HepG2 (cell line): ENCODE data around the gene RYR2. TPM values are rescaled to one million over a fixed set of nuclear protein-coding genes. Genes with fewer than 3 reads are reported as not detected.

Experiments used
- ATAC-seq: fragments of 200-7000 bp; cut with Tn5 transposase; 3 replicates; pipeline ENCODE4 v1.9.1; 2020; ENCODE audit warnings: mild to moderate bottlenecking, moderate library complexity
- BruUV-seq: library from RNA; stranded (reverse); fragments of 400-500 nt; replicated peaks from 2 replicates; lab custom pipeline; 2021; lab: Mats Ljungman, UMichigan
- CTCF ChIA-PET: fragments of 300-600 bp; formaldehyde crosslinking; extraction: SDS; loops from one replicate; lab custom pipeline; 2021; ENCODE audit warnings: low total read pairs, inconsistent platforms, low intra/inter-chr PET ratio; lab: Yijun Ruan, JAX
- POLR2A ChIA-PET: fragments of 350-600 bp; sonication (Branson Sonifier 250); formaldehyde crosslinking; loops from one replicate; lab custom pipeline; 2020; ENCODE audit warnings: antibody characterized with exemption, inconsistent platforms; lab: Yijun Ruan, JAX
- DNase-seq: peaks from one replicate; pipeline ENCODE4 v3.0.0-alpha.2; 2015; ENCODE audit warnings: low spot score
- FAIRE-seq: peaks from 3 replicates; lab custom pipeline; 2011; peaks lifted over from hg19 to GRCh38; lab: Jason Lieb, UNC
- H2AFZ ChIP-seq: one replicate; pipeline ENCODE4 v1.6.1; 2011; ENCODE audit warnings: low read length, inconsistent platforms
- H3K27ac ChIP-seq: fragments of 300-600 bp; 3 replicates; pipeline ENCODE4 v1.8.0; 2011; ENCODE audit warnings: mixed run types, mild to moderate bottlenecking, mixed read lengths, low read length, inconsistent platforms; ENCODE audit not compliant: insufficient read depth; ENCODE audit errors: extremely low read length
- H3K27me3 ChIP-seq, 2 experiments: fragments of 200-600 bp in 1 of 2; 2 replicates in 1 of 2; 3 replicates in 1 of 2; pipeline versions ENCODE4 v1.6.0 to v1.8.0; 2011; ENCODE audit warnings: low read length in 2 of 2, mild to moderate bottlenecking in 2 of 2, moderate library complexity in 2 of 2, inconsistent platforms in 1 of 2; ENCODE audit not compliant: insufficient read depth in 2 of 2, control insufficient read depth in 1 of 2
- H3K36me3 ChIP-seq, 2 experiments: fragments of 200-600 bp in 1 of 2; replicated peaks in 1 of 2; 2 replicates in 1 of 2; 3 replicates in 1 of 2; pipeline versions ENCODE4 v1.5.1 to v1.8.0; 2011; ENCODE audit warnings: low read length in 2 of 2, inconsistent platforms in 1 of 2; ENCODE audit not compliant: insufficient read depth in 2 of 2, control insufficient read depth in 1 of 2
- H3K4me1 ChIP-seq: 2 replicates; pipeline ENCODE4 v1.5.1; 2012; ENCODE audit warnings: low read length, inconsistent platforms; ENCODE audit not compliant: insufficient read depth
- H3K4me2 ChIP-seq: 2 replicates; pipeline ENCODE4 v1.6.0; 2011; ENCODE audit warnings: low read depth, low read length, inconsistent platforms
- H3K4me3 ChIP-seq, 3 experiments: fragments of 200-600 bp in 1 of 3; sonication (generic), shearing (Covaris generic) in 1 of 3; replicated peaks in 1 of 3; 2 replicates each; pipeline ENCODE4 v1.5.1; 2011 to 2016; ENCODE audit warnings: low read length in 3 of 3, inconsistent platforms in 2 of 3, low read depth in 2 of 3, mild to moderate bottlenecking in 2 of 3, control low read depth in 1 of 3, mixed read lengths in 1 of 3; ENCODE audit not compliant: insufficient read depth in 1 of 3
- H3K79me2 ChIP-seq: one replicate; pipeline ENCODE4 v1.6.1; 2011; ENCODE audit warnings: low read length, inconsistent platforms; ENCODE audit not compliant: insufficient read depth
- H3K9ac ChIP-seq: 2 replicates; pipeline ENCODE4 v1.6.0; 2011; ENCODE audit warnings: mild to moderate bottlenecking, low read depth, low read length, inconsistent platforms; ENCODE audit not compliant: insufficient read depth
- H3K9me3 ChIP-seq: 2 replicates; pipeline ENCODE4 v1.5.1; 2012; ENCODE audit warnings: mild to moderate bottlenecking, low read length
- H4K20me1 ChIP-seq: 2 replicates; pipeline ENCODE4 v1.6.0; 2011; ENCODE audit warnings: inconsistent platforms, mild to moderate bottlenecking, low read length, moderate library complexity; ENCODE audit not compliant: insufficient read depth
- ATRX ChIP-seq: sonication (generic); formaldehyde crosslinking; IDR thresholded peaks from 2 replicates; pipeline ENCODE4 v1.4.0; 2020; ENCODE audit warnings: missing genetic modification reagents, borderline replicate concordance
- CBX5 ChIP-seq: sonication (generic); formaldehyde crosslinking; IDR thresholded peaks from 2 replicates; pipeline ENCODE4 v1.4.0; 2020; ENCODE audit warnings: missing genetic modification reagents, borderline replicate concordance
- HDAC1 ChIP-seq: sonication (generic); formaldehyde crosslinking; IDR thresholded peaks from 2 replicates; pipeline ENCODE4 v1.5.1; 2020; ENCODE audit warnings: mild to moderate bottlenecking, missing genetic modification reagents
- NAIF1 ChIP-seq: sonication (generic); formaldehyde crosslinking; IDR thresholded peaks from 2 replicates; pipeline ENCODE4 v1.5.0; 2020; ENCODE audit warnings: mild to moderate bottlenecking, missing genetic modification reagents, borderline replicate concordance
- RBM39 ChIP-seq: fragments of 200-400 bp; formaldehyde crosslinking; IDR thresholded peaks from one replicate; pipeline ENCODE4 v1.6.1; 2018; ENCODE audit warnings: antibody characterized with exemption, mild to moderate bottlenecking, low read depth, low read length; ENCODE audit not compliant: poor library complexity, severe bottlenecking
- RFXAP ChIP-seq: sonication (generic); formaldehyde crosslinking; IDR thresholded peaks from 2 replicates; pipeline ENCODE4 v1.4.0; 2020; ENCODE audit warnings: missing genetic modification reagents, borderline replicate concordance
- ZFP41 ChIP-seq: sonication (generic); formaldehyde crosslinking; IDR thresholded peaks from 2 replicates; pipeline ENCODE4 v1.4.0; 2020; ENCODE audit warnings: mild to moderate bottlenecking, missing genetic modification reagents, borderline replicate concordance
- ZFP62 ChIP-seq: sonication (generic); formaldehyde crosslinking; IDR thresholded peaks from 2 replicates; pipeline ENCODE4 v1.4.0; 2020; ENCODE audit warnings: missing genetic modification reagents
- ZNF317 ChIP-seq: sonication (generic); formaldehyde crosslinking; IDR thresholded peaks from 2 replicates; pipeline ENCODE4 v1.5.0; 2020; ENCODE audit warnings: mild to moderate bottlenecking, missing genetic modification reagents
- ZNF333 ChIP-seq: sonication (generic); formaldehyde crosslinking; IDR thresholded peaks from 2 replicates; pipeline ENCODE4 v1.4.0; 2020; ENCODE audit warnings: mild to moderate bottlenecking, missing genetic modification reagents, borderline replicate concordance
- ZNF549 ChIP-seq: sonication (generic); formaldehyde crosslinking; IDR thresholded peaks from 2 replicates; pipeline ENCODE4 v1.5.0; 2020; ENCODE audit warnings: missing genetic modification reagents
- WGBS: methylation state at CpG from one replicate; pipeline ENCODE4 v1.1.6; 2017; ENCODE audit warnings: low lambda C conversion rate; 5-methylcytosine and 5-hydroxymethylcytosine counted together
- in situ Hi-C: cut with HindIII; loops from 2 replicates; pipeline ENCODE4 v1.10.0; 2017; ENCODE audit warnings: low pct_unique_long_range_greater_than_20kb; ENCODE audit not compliant: extremely low pct_ligation_motif_present
- intact Hi-C: fragments of 100-400 bp; cut with micrococcal nuclease; formaldehyde crosslinking; loops from one replicate; pipeline ENCODE4 v1.10.0; 2022; ENCODE audit not compliant: unreplicated experiment
- polyA plus RNA-seq, 8 experiments: library from polyadenylated mRNA; depleted of rRNA in 3 of 8; stranded (reverse) in 7 of 8; unstranded in 1 of 8; fragments of >200 nt; fragmentation: Illumina TruSeq in 4 of 8; extraction: Trizol in 4 of 8; gene quantifications; 2 replicates each; pipeline versions ENCODE4 v1.2.1 to v1.2.3, GENCODE V29; 2011 to 2016; ENCODE audit warnings: low read depth in 4 of 8, missing spikeins in 1 of 8, mixed read lengths in 1 of 8; ENCODE audit not compliant: insufficient read depth in 1 of 8
- total RNA-seq, 5 experiments: library from RNA; depleted of rRNA; stranded (reverse); fragments of >200 nt; fragmentation: Illumina TruSeq; extraction: Trizol; gene quantifications; 2 replicates each; pipeline ENCODE4 v1.2.3, GENCODE V29; 2016; ENCODE audit warnings: low read depth in 1 of 5
- TF ChIP-seq, protein P1 (sequence below): sonication (generic); formaldehyde crosslinking; IDR thresholded peaks from 2 replicates; pipeline ENCODE4 v1.4.0; 2020; ENCODE audit warnings: mild to moderate bottlenecking, low read depth, missing genetic modification reagents
- TF ChIP-seq, protein P2 (sequence below): IDR thresholded peaks from 2 replicates; pipeline ENCODE4 v1.6.1; 2012; ENCODE audit warnings: inconsistent platforms
- TF ChIP-seq, protein P3 (sequence below): sonication (generic); IDR thresholded peaks from 2 replicates; pipeline ENCODE4 v1.6.1; 2016; ENCODE audit warnings: low read depth, borderline replicate concordance

RYR2 gene
- total and polyA plus RNA-seq, 2 of the 13 experiments (the other 11 are each of a cell fraction or from before 2014, with no cell fraction given), result not detected

DNA sequence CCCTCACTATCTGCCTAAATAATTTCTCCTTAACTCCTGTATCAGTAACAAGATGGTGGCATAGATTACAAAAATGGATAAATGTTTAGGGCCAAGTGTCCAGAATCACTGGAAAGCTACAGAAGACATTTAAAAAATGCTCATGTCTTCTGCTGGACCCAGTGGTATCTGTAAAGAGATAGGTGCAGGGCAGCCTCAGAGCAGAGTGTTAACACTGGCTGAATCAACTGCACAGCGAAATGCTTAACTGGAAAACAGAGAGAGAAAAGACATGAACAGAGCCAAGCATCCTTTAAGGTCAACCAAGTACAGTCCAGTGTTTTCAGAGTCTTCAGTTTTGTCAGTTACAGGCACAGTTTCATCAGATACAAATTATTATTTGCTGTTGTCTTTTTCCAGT, 429.4 kb downstream of the RYR2 start:
- no peak for DNase-seq
- H2AFZ ChIP-seq, result no peak overlapping the region
- H3K4me3 ChIP-seq, result no peak overlapping the region
- H3K9me3 ChIP-seq, result no peaks in the 10 kb centered on the region
- intact Hi-C loops (no loop called here), in situ Hi-C loops (no loop called here)
- no peak for FAIRE-seq
- WGBS, result 0% methylated on average over 1 of the region's 1 CpG
- ChIA-PET CTCF (no interaction called here), POLR2A (no interaction called here)
- no peak for ATAC-seq
- H3K27ac ChIP-seq, result no peak overlapping the region
- no peak overlapping the region for H3K9ac ChIP-seq
- no TSS peak for BruUV-seq
- no peak overlapping the region for H3K4me2 ChIP-seq
- H3K79me2 ChIP-seq, result no peaks in the 10 kb centered on the region
- no peaks in the 10 kb centered on the region for H3K36me3 ChIP-seq
- no peaks in the 10 kb centered on the region for H3K27me3 ChIP-seq
- TF ChIP-seq ZNF549 (CRISPR knock-in tag), result no peak
- H4K20me1 ChIP-seq, result no peaks in the 10 kb centered on the region
- no peaks in the 10 kb centered on the region for H3K4me1 ChIP-seq

DNA sequence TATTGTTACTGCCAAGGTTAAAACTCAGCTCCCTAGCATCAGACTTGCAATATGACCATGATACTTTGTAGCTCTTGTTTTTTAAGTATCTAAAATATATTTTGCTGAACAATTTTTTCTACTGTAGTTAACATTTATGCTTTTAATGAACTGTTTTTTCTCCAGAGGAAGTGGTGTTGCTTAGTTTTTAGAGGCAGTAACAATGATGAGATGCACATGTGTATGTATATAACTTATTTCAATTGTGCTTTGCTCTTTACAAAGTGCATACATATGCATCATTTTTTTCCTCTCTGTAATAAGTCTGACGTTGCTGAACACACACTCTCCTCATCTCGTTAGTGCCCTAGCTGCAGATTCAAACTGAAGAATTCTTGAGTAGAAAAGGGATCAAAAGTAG, 430.0 kb downstream of the RYR2 start:
- WGBS, result 0% methylated on average over 2 of the region's 2 CpGs
- Histone ChIP-seq H3K27me3 (no peaks in the 10 kb centered on the region), H3K9ac (no peak overlapping the region), H3K4me1 (no peaks in the 10 kb centered on the region), H3K36me3 (no peaks in the 10 kb centered on the region)
- POLR2A ChIA-PET, result no interaction called here
- ATAC-seq, result no peak
- TF ChIP-seq ATRX (CRISPR knock-in tag) (no peak), ZFP41 (CRISPR knock-in tag) (no peak), RBM39 (no peak), HDAC1 (CRISPR knock-in tag) (no peak), CBX5 (CRISPR knock-in tag) (no peak), ZNF333 (CRISPR knock-in tag) (no peak), ZFP62 (no peak), ZNF317 (CRISPR knock-in tag) (no peak), RFXAP (CRISPR knock-in tag) (no peak), NAIF1 (CRISPR knock-in tag) (no peak)
- TF ChIP-seq, protein P1, sequence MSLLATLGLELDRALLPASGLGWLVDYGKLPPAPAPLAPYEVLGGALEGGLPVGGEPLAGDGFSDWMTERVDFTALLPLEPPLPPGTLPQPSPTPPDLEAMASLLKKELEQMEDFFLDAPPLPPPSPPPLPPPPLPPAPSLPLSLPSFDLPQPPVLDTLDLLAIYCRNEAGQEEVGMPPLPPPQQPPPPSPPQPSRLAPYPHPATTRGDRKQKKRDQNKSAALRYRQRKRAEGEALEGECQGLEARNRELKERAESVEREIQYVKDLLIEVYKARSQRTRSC (CRISPR knock-in tag), result no peak
- TF ChIP-seq, protein P2, sequence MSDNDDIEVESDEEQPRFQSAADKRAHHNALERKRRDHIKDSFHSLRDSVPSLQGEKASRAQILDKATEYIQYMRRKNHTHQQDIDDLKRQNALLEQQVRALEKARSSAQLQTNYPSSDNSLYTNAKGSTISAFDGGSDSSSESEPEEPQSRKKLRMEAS, result no peak
- TF ChIP-seq, protein P3, sequence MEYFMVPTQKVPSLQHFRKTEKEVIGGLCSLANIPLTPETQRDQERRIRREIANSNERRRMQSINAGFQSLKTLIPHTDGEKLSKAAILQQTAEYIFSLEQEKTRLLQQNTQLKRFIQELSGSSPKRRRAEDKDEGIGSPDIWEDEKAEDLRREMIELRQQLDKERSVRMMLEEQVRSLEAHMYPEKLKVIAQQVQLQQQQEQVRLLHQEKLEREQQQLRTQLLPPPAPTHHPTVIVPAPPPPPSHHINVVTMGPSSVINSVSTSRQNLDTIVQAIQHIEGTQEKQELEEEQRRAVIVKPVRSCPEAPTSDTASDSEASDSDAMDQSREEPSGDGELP, result no peak
- TF ChIP-seq, all 625 proteins: peak for 0
- H3K79me2 ChIP-seq, result no peaks in the 10 kb centered on the region
- no peak for FAIRE-seq
- no peak overlapping the region for H3K4me2 ChIP-seq
- no peak for DNase-seq
- H3K27ac ChIP-seq, result no peak overlapping the region
- no peak overlapping the region for H2AFZ ChIP-seq
- intact Hi-C loops (no loop called here), in situ Hi-C loops (no loop called here)
- no TSS peak for BruUV-seq
- H3K9me3 ChIP-seq, result no peaks in the 10 kb centered on the region
- no peak overlapping the region for H3K4me3 ChIP-seq
- CTCF ChIA-PET, result no interaction called here
- H4K20me1 ChIP-seq, result no peaks in the 10 kb centered on the region
